GM18907 (cell line): Measurements from ENCODE around the gene PTPRN2.
"Not testable (repeated sequence)": the region's sequence is repeated elsewhere in the genome, so short reads cannot be mapped to it uniquely, and the experiment has no call there.

ENCODE experiments used
- ATAC-seq: cut with Tn5 transposase; IDR thresholded peaks from one replicate; pipeline ENCODE4 v1.9.1; 2021; ENCODE audit warnings: mild to moderate bottlenecking, moderate library complexity; ENCODE audit not compliant: unreplicated experiment

The PTPRN2 gene

GRCh38 chr7:158473221-158473620 lies 114.4 kb downstream of the PTPRN2 start:
- peak; percentile 81 for ATAC-seq

- ATAC-seq: no peak
Measured at GRCh38 chr7:158472596-158472995, 115.0 kb downstream of the PTPRN2 start.

DNA sequence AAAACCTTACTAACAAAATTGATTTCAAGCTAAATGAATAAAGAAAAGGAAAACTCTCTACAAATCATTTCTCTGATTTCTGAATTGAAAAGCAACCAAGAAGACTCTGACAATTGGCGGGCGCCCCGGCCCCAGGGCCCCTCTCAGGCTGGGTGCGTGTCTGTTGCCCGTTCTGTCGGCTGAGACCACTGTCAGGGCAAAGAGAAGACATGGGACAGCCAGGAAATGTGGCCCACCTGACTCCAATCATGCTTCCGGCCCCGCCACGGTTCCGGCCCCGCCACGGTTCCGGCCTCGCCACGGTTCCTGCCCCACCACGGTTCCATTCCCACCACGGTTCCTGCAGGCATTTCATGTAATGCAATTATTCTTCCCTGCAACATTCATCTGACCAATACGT lies 115.9 kb downstream of the PTPRN2 start:
- ATAC-seq: no peak

GRCh38 chr7:158470336-158470735 lies 117.3 kb downstream of the PTPRN2 start:
- ATAC-seq: no peak

DNA sequence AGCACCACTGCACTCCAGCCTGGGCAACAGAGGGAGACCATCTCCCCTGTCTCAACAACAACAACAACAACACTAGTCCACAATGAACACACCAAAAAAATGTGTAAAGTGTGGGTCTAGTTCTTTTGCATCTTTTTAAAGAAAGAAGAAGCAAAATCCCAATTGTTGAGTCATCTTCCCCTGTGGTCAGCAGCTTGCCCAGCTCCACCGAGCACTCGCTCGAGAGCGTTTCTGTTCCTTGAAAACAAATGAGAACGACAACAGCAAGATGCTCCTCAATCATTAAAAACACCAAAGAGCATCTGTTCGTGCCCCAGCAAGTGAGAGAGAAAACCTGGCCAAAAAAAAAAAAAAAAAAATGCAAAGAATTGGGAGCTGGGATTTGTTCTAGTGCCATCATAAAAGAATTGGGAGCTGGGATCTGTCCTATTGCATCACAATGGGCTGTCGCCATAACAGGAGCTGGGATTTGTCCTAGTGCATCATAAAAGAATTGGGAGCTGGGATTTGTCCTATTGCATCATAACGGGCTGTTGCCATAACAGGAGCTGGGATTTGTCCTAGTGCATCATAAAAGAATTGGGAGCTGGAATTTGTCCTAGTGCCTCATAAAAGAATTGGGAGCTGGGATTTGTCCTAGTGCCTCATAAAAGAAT lies 118.1 kb downstream of the PTPRN2 start:
- ATAC-seq: no peak

GRCh38 chr7:158468700-158469296 lies 118.8 kb downstream of the PTPRN2 start:
- ATAC-seq: no peak

- ATAC-seq: no peak
Measured at GRCh38 chr7:158468181-158468580, 119.4 kb downstream of the PTPRN2 start.

DNA sequence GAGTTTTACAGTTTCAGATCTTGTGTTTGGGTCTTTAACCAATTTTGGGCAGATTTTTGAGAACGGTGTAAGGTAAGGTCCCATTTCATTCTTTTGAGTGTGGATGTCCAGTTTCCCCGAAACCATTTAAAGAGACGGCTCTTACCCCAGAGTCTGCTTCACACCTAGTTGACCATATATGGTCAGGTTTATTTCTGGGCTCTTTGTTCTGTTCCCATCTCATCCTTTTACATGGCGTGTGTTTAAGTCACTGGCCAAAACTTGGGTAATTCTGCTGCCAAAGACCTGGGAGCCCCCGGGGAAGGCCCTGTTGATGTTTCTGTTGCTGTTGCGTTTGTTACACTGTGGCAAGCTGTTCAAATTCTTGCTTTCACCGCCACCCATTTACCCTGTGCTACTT lies 120.1 kb downstream of the PTPRN2 start:
- ATAC-seq: no peak

DNA sequence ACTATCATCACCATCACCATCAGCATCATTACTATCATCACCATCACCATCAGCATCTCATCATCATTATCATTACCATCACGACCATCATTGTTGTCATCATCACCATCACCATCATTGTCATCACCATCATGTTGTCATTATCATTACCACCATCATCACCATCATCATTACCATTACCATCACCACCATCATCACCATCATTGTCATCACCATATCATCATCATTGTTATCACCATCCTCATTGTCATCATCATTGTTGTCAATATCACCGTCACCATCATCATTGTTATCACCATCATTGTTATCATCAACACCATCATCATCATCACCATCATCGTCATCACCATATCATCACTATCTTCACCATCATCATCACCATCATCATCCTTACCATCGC lies 124.3 kb downstream of the PTPRN2 start:
- ATAC-seq: no peak

- ATAC-seq: no peak
Measured at GRCh38 chr7:158461824-158462223, 125.8 kb downstream of the PTPRN2 start.

- no peak for ATAC-seq
Measured at GRCh38 chr7:158460665-158461064, 127.0 kb downstream of the PTPRN2 start.

- ATAC-seq: no peak
Measured at GRCh38 chr7:158458716-158459282, 128.8 kb downstream of the PTPRN2 start.

DNA sequence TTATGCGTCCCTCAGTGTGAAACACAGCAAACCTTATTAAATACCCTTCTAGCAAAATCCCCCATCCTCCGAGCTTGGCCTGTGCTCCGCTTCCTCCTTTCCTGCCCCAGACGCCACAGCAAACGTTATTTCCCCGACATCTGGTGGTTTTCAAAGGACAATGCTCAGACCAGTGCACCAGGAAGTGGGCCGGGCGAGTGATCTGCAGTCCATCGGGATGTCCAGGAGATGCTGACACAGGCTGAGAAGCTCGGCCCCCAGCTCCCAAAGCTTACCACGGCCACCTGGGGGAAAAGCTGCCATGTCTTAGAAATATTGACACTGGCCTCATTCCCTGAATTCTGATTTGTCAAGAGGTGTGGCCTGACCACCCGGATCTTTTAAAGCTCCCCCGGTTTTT lies 129.5 kb downstream of the PTPRN2 start:
- ATAC-seq: no peak

- not testable (repeated sequence) for ATAC-seq
Measured at GRCh38 chr7:158457586-158457985, 130.0 kb downstream of the PTPRN2 start.

- ATAC-seq: no peak
Measured at GRCh38 chr7:158454631-158455030, 133.0 kb downstream of the PTPRN2 start.

DNA sequence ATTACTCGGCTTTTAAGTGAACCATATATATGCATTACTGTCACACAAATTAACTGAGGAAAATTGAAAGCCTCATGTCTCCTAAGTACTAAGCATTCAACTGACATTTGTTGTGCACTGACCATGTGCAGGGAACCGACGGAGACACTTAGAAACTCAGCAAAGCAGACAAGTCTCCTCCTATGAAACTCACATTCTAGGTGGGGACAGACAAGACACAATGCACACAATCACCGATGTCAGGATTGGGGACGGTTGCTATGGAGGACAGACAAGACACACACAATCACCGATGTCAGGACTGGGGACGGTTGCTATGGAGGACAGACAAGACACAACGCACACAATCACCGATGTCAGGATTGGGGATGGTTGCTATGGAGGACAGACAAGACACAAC lies 134.0 kb downstream of the PTPRN2 start:
- no peak for ATAC-seq

DNA sequence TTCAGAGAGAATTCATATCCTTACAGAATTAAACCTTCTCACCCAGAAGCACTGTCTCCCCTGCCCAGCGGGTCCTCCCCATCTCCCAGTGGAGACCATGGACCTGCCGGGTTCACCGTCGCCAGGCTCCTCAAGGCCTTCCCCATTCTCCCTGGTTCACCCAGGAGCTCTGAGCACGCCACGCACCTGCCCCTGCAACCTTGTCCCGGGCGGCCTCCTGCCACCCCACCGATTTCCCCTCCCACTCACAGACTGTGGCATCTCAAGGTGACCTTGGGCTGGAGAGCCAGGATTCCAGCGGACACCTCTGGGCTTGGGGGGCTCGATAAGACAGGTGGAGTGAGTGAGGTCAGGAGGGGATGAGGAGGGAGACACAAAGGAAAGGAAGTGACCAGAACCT lies 135.3 kb downstream of the PTPRN2 start:
- ATAC-seq: no peak

- no peak for ATAC-seq
Measured at GRCh38 chr7:158450476-158451124, 137.0 kb downstream of the PTPRN2 start.

- ATAC-seq: no peak
Measured at GRCh38 chr7:158449942-158450341, 137.7 kb downstream of the PTPRN2 start.

GRCh38 chr7:158449266-158449665 lies 138.4 kb downstream of the PTPRN2 start:
- ATAC-seq: no peak

DNA sequence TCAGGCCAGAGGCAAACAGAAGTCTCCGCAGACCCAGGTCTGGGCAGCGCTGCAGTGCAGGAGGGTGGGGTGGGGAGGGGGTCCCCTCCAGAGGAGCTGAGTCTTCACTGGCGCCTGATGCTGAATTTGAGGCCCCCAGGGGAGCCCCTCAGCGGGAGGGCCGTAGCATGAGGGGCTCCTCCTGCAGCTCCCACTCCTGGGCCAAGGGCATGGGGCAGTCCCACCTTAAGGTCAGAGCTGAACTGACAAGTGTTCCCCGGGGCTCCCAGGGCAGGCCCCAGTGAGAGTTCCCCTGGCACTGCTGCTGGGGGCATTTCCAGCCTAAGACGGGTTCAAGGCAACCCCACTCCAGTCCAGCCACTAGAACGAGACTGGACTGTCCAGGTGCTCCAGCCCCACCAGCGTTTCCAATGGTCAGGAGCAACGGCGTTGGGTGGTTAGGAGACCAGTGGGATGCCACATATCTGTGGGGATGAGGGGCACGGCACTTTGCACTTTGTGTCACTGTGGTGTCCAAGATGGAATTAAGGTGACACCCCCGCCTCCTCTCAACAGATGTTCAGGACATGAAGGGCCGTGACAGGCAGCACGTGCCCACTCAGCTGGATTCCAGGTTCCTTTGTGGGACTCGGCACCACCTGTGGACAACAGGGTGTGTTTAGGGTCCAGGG lies 139.1 kb downstream of the PTPRN2 start:
- no peak for ATAC-seq
